HL-60 (cell line): ENCODE results near the gene FAIM.
"Not testable (repeated sequence)": the region's sequence is repeated elsewhere in the genome, so short reads cannot be mapped to it uniquely, and the experiment has no call there.

Experiments
- DNase-seq, 2 experiments: peaks; one replicate each; pipeline ENCODE4 v3.0.0-alpha.2; 2010 to 2020; ENCODE audit warnings: low read depth in 1 of 2, low spot score in 1 of 2
- H3K27ac ChIP-seq: fragments of 250-450 bp; sonication (Bioruptor Pico); replicated peaks from 2 replicates; pipeline ENCODE4 v1.5.1; 2020; ENCODE audit warnings: mild to moderate bottlenecking, moderate library complexity
- H3K27me3 ChIP-seq: fragments of 250-450 bp; sonication (Bioruptor Pico); 2 replicates; pipeline ENCODE4 v1.5.1; 2021; ENCODE audit warnings: mild to moderate bottlenecking, moderate library complexity; ENCODE audit not compliant: insufficient read depth, poor library complexity, severe bottlenecking
- H3K4me3 ChIP-seq: replicated peaks from 2 replicates; pipeline ENCODE4 v1.5.1; 2011; ENCODE audit warnings: mild to moderate bottlenecking, control low read depth, low read length; ENCODE audit not compliant: insufficient read depth
- CTCF ChIP-seq: IDR thresholded peaks from one replicate; pipeline ENCODE4 v1.5.1; 2011; ENCODE audit warnings: low read length, control low read depth, inconsistent platforms; ENCODE audit not compliant: insufficient read depth
- GABPA ChIP-seq: IDR thresholded peaks from 2 replicates; pipeline ENCODE4 v1.6.1; 2012; ENCODE audit warnings: low read depth
- POLR2AphosphoS5 ChIP-seq: IDR thresholded peaks from 2 replicates; pipeline ENCODE4 v1.6.1; 2012; ENCODE audit warnings: low read depth
- REST ChIP-seq: IDR thresholded peaks from 2 replicates; pipeline ENCODE4 v1.6.1; 2012; ENCODE audit warnings: low read depth; ENCODE audit not compliant: insufficient replicate concordance
- SPI1 ChIP-seq: IDR thresholded peaks from 2 replicates; pipeline ENCODE4 v1.6.1; 2012; ENCODE audit warnings: low read depth, mild to moderate bottlenecking, borderline replicate concordance

The FAIM gene

GRCh38 chr3:138594935-138595610, 13.5 kb upstream of the FAIM start:
- no peak for TF ChIP-seq GABPA
- TF ChIP-seq CTCF: no peak
- TF ChIP-seq POLR2AphosphoS5: no peak
- TF ChIP-seq SPI1: no peak
- no peak for TF ChIP-seq REST
- H3K27ac ChIP-seq: no peak overlapping the region
- H3K27me3 ChIP-seq: peaks cover 14% of the 10 kb centered on the region
- H3K4me3 ChIP-seq: no peak overlapping the region
- no peak for DNase-seq

GRCh38 chr3:138597186-138597976, 11.2 kb upstream of the FAIM start:
- peaks cover 13% of the 10 kb centered on the region for H3K27me3 ChIP-seq
- DNase-seq, H3K4me3 ChIP-seq, H3K27ac ChIP-seq: not testable (repeated sequence)

GRCh38 chr3:138598534-138598933, 10.0 kb upstream of the FAIM start:
- Histone ChIP-seq H3K27ac (no peak overlapping the region), H3K4me3 (no peak overlapping the region), H3K27me3 (peaks cover 7% of the 10 kb centered on the region)
- TF ChIP-seq CTCF: no peak
- no peak for TF ChIP-seq SPI1
- no peak for TF ChIP-seq POLR2AphosphoS5
- TF ChIP-seq GABPA: no peak
- TF ChIP-seq REST: no peak
- DNase-seq: no peak

- Histone ChIP-seq H3K4me3 (no peak overlapping the region), H3K27ac (no peak overlapping the region), H3K27me3 (no peaks in the 10 kb centered on the region)
- no peak for DNase-seq
- TF ChIP-seq REST: no peak
- no peak for TF ChIP-seq SPI1
- no peak for TF ChIP-seq CTCF
- TF ChIP-seq GABPA: no peak
- no peak for TF ChIP-seq POLR2AphosphoS5
Measured at GRCh38 chr3:138600100-138600745, 8.3 kb upstream of the FAIM start.

GRCh38 chr3:138601661-138602060, 6.9 kb upstream of the FAIM start:
- not testable (repeated sequence) for H3K4me3 ChIP-seq, H3K27me3 ChIP-seq, DNase-seq, H3K27ac ChIP-seq
